ENCODE results near the gene CYP26A1. TPM values are rescaled to one million over a fixed set of nuclear protein-coding genes. Genes with fewer than 3 reads are reported as not detected.

Gene CYP26A1
- total RNA-seq, 1 experiment from 2014 or later: 0.17 TPM

GRCh38 chr10:93030409-93030808, 43.3 kb upstream of the CYP26A1 start (continued):
- TF ChIP-seq ELF1 (IDR thresholded peaks at IDR 0.05; ENCODE audit: borderline replicate concordance, low read depth) (no peak), ZNF274 (IDR thresholded peaks at IDR 0.05; ENCODE audit: low read depth, low read length) (no peak), ZFX (IDR thresholded peaks at IDR 0.05) (no peak), YY1 (IDR thresholded peaks at IDR 0.05; ENCODE audit: extremely low read depth, insufficient replicate concordance, low read depth, low read length) (no peak), CBX3 (IDR thresholded peaks at IDR 0.05; ENCODE audit: low read depth) (peak; percentile 38; the same call in 1 of the 2 replicates), MAX (IDR thresholded peaks at IDR 0.05) (no peak), CTCF (IDR thresholded peaks at IDR 0.05 in 2 of 3, conservative IDR thresholded peaks at IDR 0.05 in 1 of 3; ENCODE audit: borderline replicate concordance in 1 of 3, insufficient read depth in 1 of 3, low read depth in 2 of 3, low read length in 2 of 3) (no peak), FOSL1 (IDR thresholded peaks at IDR 0.05; ENCODE audit: low read depth) (peak; percentile 67)

GRCh38 chr10:93032105-93032808, 41.4 kb upstream of the CYP26A1 start:
- CTCF ChIA-PET: no interaction called here
- BruUV-seq (replicated peaks): no TSS peak
- ATAC-seq: no peak

More at GRCh38 chr10:93032105-93032808, 41.4 kb upstream of the CYP26A1 start:
- POLR2A ChIA-PET: no interaction called here
- Histone ChIP-seq H3K79me2 (ENCODE audit: insufficient read depth, low read length) (no peaks in the 10 kb centered on the region), H3K9me2 (ENCODE audit: insufficient read depth) (no peaks in the 10 kb centered on the region), H3K4me1 (ENCODE audit: control insufficient read depth in 1 of 2, insufficient read depth in 2 of 2, low read length in 2 of 2) (peaks cover 19 to 37% of the 10 kb centered on the region in 2 experiments), H4K20me1 (ENCODE audit: insufficient read depth) (no peaks in the 10 kb centered on the region), H2AFZ (ENCODE audit: low read depth, low read length, poor library complexity, severe bottlenecking) (no peak overlapping the region), H3K36me3 (ENCODE audit: control insufficient read depth in 1 of 2, insufficient read depth in 2 of 2, low read length in 2 of 2) (no peaks in the 10 kb centered on the region), H3K27me3 (ENCODE audit: insufficient read depth, low read length) (no peaks in the 10 kb centered on the region), H3K9me3 (ENCODE audit: control insufficient read depth in 1 of 2, insufficient read depth in 1 of 2, low read depth in 1 of 2, low read length in 2 of 2) (no peaks in the 10 kb centered on the region), H3K4me3 (replicated peaks in 1 of 2; ENCODE audit: low read depth in 1 of 2, low read length in 2 of 2) (no peak overlapping the region), H3K27ac (ENCODE audit: low read depth, low read length) (no peak overlapping the region), H3K9ac (ENCODE audit: low read length) (no peak overlapping the region), H3K4me2 (ENCODE audit: low read length) (no peak overlapping the region)
- RAD21 ChIA-PET (ENCODE audit: low non-redundant PET in 1 of 2, low total read pairs in 2 of 2, uncharacterized antibody in 2 of 2, unreplicated experiment in 2 of 2): no interaction called here
- intact Hi-C loops (cut with micrococcal nuclease): loop anchor here (5.0 kb wide), 1 partner anchor 140 kb away; no protein-coding TSS in a partner anchor
- TF ChIP-seq ATF3 (IDR thresholded peaks at IDR 0.05) (no peak), EZH2phosphoT487 (IDR thresholded peaks at IDR 0.05; ENCODE audit: borderline replicate concordance) (no peak), JUND (IDR thresholded peaks at IDR 0.05) (no peak), FOSL1 (IDR thresholded peaks at IDR 0.05; ENCODE audit: low read depth) (no peak)
- DNase-seq (ENCODE audit: low read depth, low spot score): no peak
